Measurements from ENCODE around the gene SNORC.

GRCh38 chr2:232883116-232883721 is 13.2 kb downstream of the SNORC start:
- TF ChIP-seq YY1 (IDR thresholded peaks at IDR 0.05; ENCODE audit: low read depth) = no peak
- TF ChIP-seq USF2 (IDR thresholded peaks at IDR 0.05; ENCODE audit: borderline replicate concordance, low read depth, low read length) = no peak
- no peak for TF ChIP-seq JUND (IDR thresholded peaks at IDR 0.05)
- TF ChIP-seq RAD21 (IDR thresholded peaks at IDR 0.05; ENCODE audit: low read length) = no peak
- no peak for TF ChIP-seq EP300 (IDR thresholded peaks at IDR 0.05; ENCODE audit: borderline replicate concordance in 1 of 2, low read depth in 1 of 2, low read length in 1 of 2)
- TF ChIP-seq CTCF (IDR thresholded peaks at IDR 0.05) = no peak
- no peak for TF ChIP-seq RFX5 (IDR thresholded peaks at IDR 0.05; ENCODE audit: low read length)
- TF ChIP-seq POLR2AphosphoS5 (IDR thresholded peaks at IDR 0.05; ENCODE audit: low read depth, low read length) = no peak
